T-helper 2 cell treated with Interferon-gamma antibody and Interleukin-4, amounts not matched to agents 100 ng/mL and 5 ng/mL, for 36 hours (primary cell): Measurements from ENCODE around the gene TRIM50. TPM values are rescaled to one million over a fixed set of nuclear protein-coding genes. Genes with fewer than 3 reads are reported as not detected.

Experiments used
- total RNA-seq: library from RNA; stranded (reverse); gene quantifications from 2 replicates; pipeline ENCODE4 v1.2.3, GENCODE V29; 2022

Gene TRIM50
- total RNA-seq, 1 donor from 2014 or later = not detected

Other genes starting within 250 kb of the TRIM50 start
- not detected in 2 replicates for gene SPDYE9, start 242.0 kb downstream of the TRIM50 start, total RNA-seq
- gene NSUN5, start 19.3 kb downstream of the TRIM50 start, total RNA-seq = 49.4 and 50.1 TPM in 2 replicates
- not detected in 2 replicates for gene FKBP6, start 79 bp upstream of the TRIM50 start, total RNA-seq
- gene FZD9, start 105.7 kb upstream of the TRIM50 start, total RNA-seq = not detected in 2 replicates
- 103 and 105 TPM in 2 replicates for gene BAZ1B, start 194.2 kb upstream of the TRIM50 start, total RNA-seq
- 82.8 and 88.8 TPM in 2 replicates for gene BCL7B, start 229.6 kb upstream of the TRIM50 start, total RNA-seq